GM12892 (cell line): ENCODE measurements around the gene CD74.
A peak's percentile ranks its signal among the peaks of the same experiment; 100 is the strongest.

Source experiments
- DNase-seq: peaks from one replicate; pipeline ENCODE4 v3.0.0; 2011; ENCODE audit not compliant: insufficient read length
- FAIRE-seq: peaks from 2 replicates; lab custom pipeline; 2011; peaks lifted over from hg19 to GRCh38; lab: Jason Lieb, UNC
- POLR2A ChIP-seq: IDR thresholded peaks from 2 replicates; pipeline ENCODE4 v1.6.1; 2011; ENCODE audit warnings: low read depth, low read length, control low read depth
- POLR2AphosphoS5 ChIP-seq: IDR thresholded peaks from 2 replicates; pipeline ENCODE4 v1.6.1; 2011; ENCODE audit warnings: low read depth, low read length, control low read depth
- TAF1 ChIP-seq: IDR thresholded peaks from 2 replicates; pipeline ENCODE4 v1.6.1; 2011; ENCODE audit warnings: low read depth, mild to moderate bottlenecking, control low read depth, low read length, borderline replicate concordance

The CD74 gene

GRCh38 chr5:150397782-150398721 lies 14.7 kb downstream of the CD74 start:
- TF ChIP-seq TAF1 (0 out of 2 replicates have a peak, but pooled peaks have one; percentile 26), POLR2AphosphoS5 (no peak), POLR2A (no peak; the same call in none of the 2 replicates)
- DNase-seq: no peak
- FAIRE-seq: no peak

- no peak for FAIRE-seq
- DNase-seq: no peak
- TF ChIP-seq POLR2AphosphoS5 (peak; percentile 81), POLR2A (peak; percentile 63; the same call in 1 of the 2 replicates), TAF1 (no peak)
Observed at GRCh38 chr5:150397146-150397781, 15.4 kb downstream of the CD74 start.

GRCh38 chr5:150396267-150396666 lies 16.4 kb downstream of the CD74 start:
- no peak; the same call in 1 of the 2 replicates for TF ChIP-seq POLR2AphosphoS5
- no peak for TF ChIP-seq TAF1
- no peak for TF ChIP-seq POLR2A
- FAIRE-seq (no peak), DNase-seq (no peak)

- FAIRE-seq (no peak), DNase-seq (no peak)
- TF ChIP-seq POLR2AphosphoS5 (no peak), TAF1 (no peak), POLR2A (no peak)
Observed at GRCh38 chr5:150395688-150395975, 17.1 kb downstream of the CD74 start.

GRCh38 chr5:150394912-150395687 lies 17.6 kb downstream of the CD74 start:
- FAIRE-seq: no peak

GRCh38 chr5:150394131-150394530 lies 18.6 kb downstream of the CD74 start:
- no peak for TF ChIP-seq TAF1
- peak; percentile 37 for TF ChIP-seq POLR2A
- TF ChIP-seq POLR2AphosphoS5: 0 out of 2 replicates have a peak, but pooled peaks have one; percentile 65
- peak; percentile 92 for FAIRE-seq
- DNase-seq: no peak

More at GRCh38 chr5:150394912-150395687, 17.6 kb downstream of the CD74 start:
- DNase-seq: no peak
- TF ChIP-seq POLR2AphosphoS5: no peak
- no peak for TF ChIP-seq TAF1
- TF ChIP-seq POLR2A: peak; percentile 35; the same call in 1 of the 2 replicates

- FAIRE-seq (no peak), DNase-seq (no peak)
- TF ChIP-seq TAF1: no peak
- TF ChIP-seq POLR2A: no peak
- TF ChIP-seq POLR2AphosphoS5: no peak
Observed at GRCh38 chr5:150393096-150393645, 19.5 kb downstream of the CD74 start.

GRCh38 chr5:150392680-150393079 lies 20.0 kb downstream of the CD74 start:
- TF ChIP-seq TAF1 (no peak), POLR2AphosphoS5 (peak; percentile 52; the same call in 1 of the 2 replicates)
- no peak for DNase-seq
- no peak for FAIRE-seq

- TF ChIP-seq POLR2A: no peak
- no peak for TF ChIP-seq POLR2AphosphoS5
- no peak for TF ChIP-seq TAF1
- no peak for FAIRE-seq
- DNase-seq: no peak
Observed at GRCh38 chr5:150391986-150392385, 20.7 kb downstream of the CD74 start.

GRCh38 chr5:150391064-150391834 lies 21.5 kb downstream of the CD74 start:
- TF ChIP-seq POLR2AphosphoS5 (peak; percentile 66), TAF1 (no peak), POLR2A (0 out of 2 replicates have a peak, but pooled peaks have one; percentile 29)
- FAIRE-seq (no peak), DNase-seq (no peak)
